K562 (cell line): ENCODE measurements around the gene UBR3. TPM values are rescaled to one million over a fixed set of nuclear protein-coding genes. Genes with fewer than 3 reads are reported as not detected.
A peak's percentile ranks its signal among the peaks of the same experiment; 100 is the strongest.

Experiments used
- ATAC-seq: fragments of 200-7000 bp; cut with Tn5 transposase; 3 replicates; pipeline ENCODE4 v1.9.1; 2020; ENCODE audit warnings: moderate library complexity
- BruUV-seq: library from RNA; stranded (reverse); fragments of 400-500 nt; replicated peaks from 2 replicates; lab custom pipeline; 2021; lab: Mats Ljungman, UMichigan
- CTCF ChIA-PET: fragments of 300-600 bp; formaldehyde crosslinking; extraction: SDS; loops from one replicate; lab custom pipeline; 2021; ENCODE audit warnings: low intra/inter-chr PET ratio; lab: Yijun Ruan, JAX
- POLR2A ChIA-PET: fragments of 300-600, 350-650 bp; sonication (Branson Sonifier 250); formaldehyde crosslinking; extraction: SDS; loops from one replicate; lab custom pipeline; 2021; ENCODE audit warnings: antibody characterized with exemption, inconsistent platforms; lab: Yijun Ruan, JAX
- DNase-seq, 4 experiments: peaks; one replicate each; pipeline versions ENCODE4 v3.0.0 to v3.0.0-alpha.2; 2011 to 2018; ENCODE audit warnings: low spot score in 3 of 4, mixed read lengths in 3 of 4; ENCODE audit errors: extremely low read depth in 1 of 4
- FAIRE-seq: peaks from 2 replicates; lab custom pipeline; 2011; peaks lifted over from hg19 to GRCh38; lab: Jason Lieb, UNC
- H2AFZ ChIP-seq: 2 replicates; pipeline ENCODE4 v1.6.0; 2011; ENCODE audit warnings: low read depth, low read length, control low read depth, inconsistent platforms
- H3K27ac ChIP-seq: fragments of 200-600 bp; 3 replicates; pipeline ENCODE4 v1.8.0; 2011; ENCODE audit warnings: low read depth, mild to moderate bottlenecking, control low read depth, inconsistent platforms, low read length, moderate library complexity, mixed read lengths; ENCODE audit errors: extremely low read depth
- H3K27me3 ChIP-seq, 2 experiments: fragments of 300-600 bp in 1 of 2; 2 replicates in 1 of 2; 3 replicates in 1 of 2; pipeline versions ENCODE4 v1.6.0 to v1.8.0; 2011; ENCODE audit warnings: inconsistent platforms in 2 of 2, low read length in 2 of 2, mild to moderate bottlenecking in 1 of 2, mixed read lengths in 1 of 2, moderate library complexity in 1 of 2; ENCODE audit not compliant: control insufficient read depth in 2 of 2, insufficient read depth in 2 of 2
- H3K36me3 ChIP-seq: fragments of 300-600 bp; 3 replicates; pipeline ENCODE4 v1.8.0; 2011; ENCODE audit warnings: mild to moderate bottlenecking, low read length, inconsistent platforms; ENCODE audit not compliant: control insufficient read depth, insufficient read depth
- H3K4me1 ChIP-seq, 2 experiments: fragments of 200-600 bp in 1 of 2; replicated peaks in 1 of 2; 2 replicates in 1 of 2; 3 replicates in 1 of 2; pipeline versions ENCODE4 v1.5.1 to v1.8.0; 2011; ENCODE audit warnings: inconsistent platforms in 2 of 2, low read length in 2 of 2, mild to moderate bottlenecking in 1 of 2, mixed read lengths in 1 of 2, moderate library complexity in 1 of 2; ENCODE audit not compliant: control insufficient read depth in 2 of 2, insufficient read depth in 2 of 2
- H3K4me2 ChIP-seq: 2 replicates; pipeline ENCODE4 v1.6.1; 2011; ENCODE audit warnings: low read length, control low read depth, inconsistent platforms, mixed read lengths; ENCODE audit not compliant: insufficient read depth
- H3K4me3 ChIP-seq: fragments of 200-600 bp; sonication (generic), shearing (Covaris generic); 2 replicates; pipeline ENCODE4 v1.5.1; 2016; ENCODE audit warnings: control low read depth, inconsistent platforms
- H3K79me2 ChIP-seq: fragments of 200-600 bp; 3 replicates; pipeline ENCODE4 v1.8.0; 2011; ENCODE audit warnings: low read length, inconsistent platforms; ENCODE audit not compliant: control insufficient read depth, insufficient read depth
- H3K9ac ChIP-seq, 2 experiments: 2 replicates each; pipeline versions ENCODE4 v1.6.0 to v1.6.1; 2011; ENCODE audit warnings: low read depth in 2 of 2, low read length in 2 of 2, control low read depth in 1 of 2, inconsistent platforms in 1 of 2, mild to moderate bottlenecking in 1 of 2, mixed read lengths in 1 of 2; ENCODE audit not compliant: insufficient read depth in 1 of 2
- H3K9me1 ChIP-seq: one replicate; pipeline ENCODE4 v1.6.0; 2011; ENCODE audit warnings: inconsistent platforms, mild to moderate bottlenecking, low read length, moderate library complexity; ENCODE audit not compliant: control insufficient read depth, insufficient read depth
- H3K9me3 ChIP-seq: replicated peaks from 2 replicates; pipeline ENCODE4 v1.5.1; 2011; ENCODE audit warnings: low read depth, low read length, inconsistent platforms; ENCODE audit not compliant: control insufficient read depth, insufficient read depth
- H4K20me1 ChIP-seq: replicated peaks from 2 replicates; pipeline ENCODE4 v1.6.1; 2011; ENCODE audit warnings: low read length, inconsistent platforms, mixed read lengths; ENCODE audit not compliant: control insufficient read depth, insufficient read depth
- ASH1L ChIP-seq: fragments of 450-650 bp; IDR thresholded peaks from 2 replicates; pipeline ENCODE4 v1.6.1; 2018; ENCODE audit warnings: borderline replicate concordance, mild to moderate bottlenecking, low read depth; ENCODE audit not compliant: partially characterized antibody
- PRDM10 ChIP-seq: fragments of 450-650 bp; IDR thresholded peaks from 2 replicates; pipeline ENCODE4 v1.6.1; 2018; ENCODE audit not compliant: partially characterized antibody
- RAD21 ChIP-seq, 2 experiments: fragments of 250-450 bp in 1 of 2; fragments of 450-650 bp in 1 of 2; sonication (Bioruptor Pico) in 1 of 2; formaldehyde crosslinking in 1 of 2; IDR thresholded peaks in 1 of 2; conservative IDR thresholded peaks in 1 of 2; 2 replicates each; pipeline versions ENCODE4 v1.4.0 to v1.8.0; 2020 to 2022; ENCODE audit warnings: mild to moderate bottlenecking in 2 of 2, moderate library complexity in 1 of 2
- U2AF1 ChIP-seq: fragments of 200-400 bp; formaldehyde crosslinking; optimal IDR thresholded peaks from 2 replicates; pipeline ENCODE3; 2017; ENCODE audit warnings: mild to moderate bottlenecking, low read depth, low read length, moderate library complexity
- ZNF507 ChIP-seq: conservative IDR thresholded peaks from 2 replicates; pipeline ENCODE4 v1.6.1; 2017; ENCODE audit warnings: missing genetic modification characterization, missing compliant biosample characterization
- WGBS: fragments of 100-300 bp; shearing (Covaris generic); methylation state at CpG from one replicate; pipeline ENCODE4 v1.1.6; 2016; ENCODE audit warnings: low coverage, mixed read lengths; ENCODE audit not compliant: insufficient coverage; ENCODE audit errors: missing lambda C conversion rate; 5-methylcytosine and 5-hydroxymethylcytosine counted together
- in situ Hi-C: fragments of 300-500 bp; cut with MboI; formaldehyde crosslinking; loops from 4 replicates; pipeline ENCODE4 v1.15.0; 2018; ENCODE audit warnings: inconsistent platforms, mixed read lengths
- intact Hi-C: fragments of 100-400 bp; cut with micrococcal nuclease; formaldehyde crosslinking; loops from 2 replicates; pipeline ENCODE4 v1.14.2; 2022
- polyA plus RNA-seq, 8 experiments: library from polyadenylated mRNA; depleted of rRNA in 4 of 8; stranded (reverse) in 5 of 8; unstranded in 3 of 8; fragments of >200 nt; fragmentation: Nextera tagmentation in 2 of 8; fragmentation: Illumina TruSeq in 1 of 8; extraction: Ambion mirVana in 2 of 8; extraction: Trizol in 1 of 8; gene quantifications; 2 replicates each; pipeline versions ENCODE4 v1.2.1 to v1.2.3, GENCODE V29; 2011 to 2014; ENCODE audit warnings: inconsistent platforms in 1 of 8, missing spikeins in 1 of 8
- total RNA-seq, 7 experiments: library from RNA; depleted of rRNA in 6 of 7; stranded (reverse); fragments of >200 nt in 6 of 7; fragmentation: Illumina TruSeq in 2 of 7; extraction: Trizol in 2 of 7; gene quantifications; 2 replicates each; pipeline versions ENCODE4 v1.2.1 to v1.2.3, GENCODE V29; 2011 to 2021; ENCODE audit warnings: low replicate concordance in 1 of 7

UBR3 gene
- total and polyA plus RNA-seq, 9 of the 15 experiments (the other 6 are each of a cell fraction or from before 2014, with no cell fraction given) = 14.4 to 63.5 (median 40.4) TPM

GRCh38 chr2:170056900-170057299 lies 229.6 kb downstream of the UBR3 start:
- H3K79me2 ChIP-seq = no peaks in the 10 kb centered on the region
- no TSS peak for BruUV-seq
- POLR2A ChIA-PET = interaction anchor here (0.6 to 0.8 kb wide), 3 partner anchors 12 to 126 kb away, joined by 3 read pairs; no protein-coding TSS in a partner anchor
- H3K27me3 ChIP-seq = no peaks in the 10 kb centered on the region
- intact Hi-C loops (no loop called here), in situ Hi-C loops (no loop called here)
- no peak overlapping the region for H3K9ac ChIP-seq
- DNase-seq (no peak), ATAC-seq (no peak), FAIRE-seq (no peak)
- CTCF ChIA-PET = no interaction called here
- H3K9me3 ChIP-seq = no peaks in the 10 kb centered on the region
- no peaks in the 10 kb centered on the region for H3K9me1 ChIP-seq
- WGBS = 67% methylated on average over 1 of the region's 1 CpG
- H3K27ac ChIP-seq = no peak overlapping the region
- H3K4me1 ChIP-seq = peaks cover 9 to 16% of the 10 kb centered on the region in 2 experiments; a peak in 4 of 5 replicates
- TF ChIP-seq PRDM10 (peak; percentile 85), RAD21 (CRISPR knock-in tag; conservative IDR thresholded peaks at IDR 0.05 in 1 of 2, IDR thresholded peaks at IDR 0.05 in 1 of 2) (no peak), ASH1L (no peak), U2AF1 (no peak), ZNF507 (tag) (no peak)
- peaks cover 57% of the 10 kb centered on the region for H3K36me3 ChIP-seq
- no peak overlapping the region for H2AFZ ChIP-seq
- no peak overlapping the region for H3K4me2 ChIP-seq
- no peak overlapping the region for H3K4me3 ChIP-seq
- H4K20me1 ChIP-seq = no peaks in the 10 kb centered on the region
